ENCODE data around the gene NCKAP5.

DNA sequence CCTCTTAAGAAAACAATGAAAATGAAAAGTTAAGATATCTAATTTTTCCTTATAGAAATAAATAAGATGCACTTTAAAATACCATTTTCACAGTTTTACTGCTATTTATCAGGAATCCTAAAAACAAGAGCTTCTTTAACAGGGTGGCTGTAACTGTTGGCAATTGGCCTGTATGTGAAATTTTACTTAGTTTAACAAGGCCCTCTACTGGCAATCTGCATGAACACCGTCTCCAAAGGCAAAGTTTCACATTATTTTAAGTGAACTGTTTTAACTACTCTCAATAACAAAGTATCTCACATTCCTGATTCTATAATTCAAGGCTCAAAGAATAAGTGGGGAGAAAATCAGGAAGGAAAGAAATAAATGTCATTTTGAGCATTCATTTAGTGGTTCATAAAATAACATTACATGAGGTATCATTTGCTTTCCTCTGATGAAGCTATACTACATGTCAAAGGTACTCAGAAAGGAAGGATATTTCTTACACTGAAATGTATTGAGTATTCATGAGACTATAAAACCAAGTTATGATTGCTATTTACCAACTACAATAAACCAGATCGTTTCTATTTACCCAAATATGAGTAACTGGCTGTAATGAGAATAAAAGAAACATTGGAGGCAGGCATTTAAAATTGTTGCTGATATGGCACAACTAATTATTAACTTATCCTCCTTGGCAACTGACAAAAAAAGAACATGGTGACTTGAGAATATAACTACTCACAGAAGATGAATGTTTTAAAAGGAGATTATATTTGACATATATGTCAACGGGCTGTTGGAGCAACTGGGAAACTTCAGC lies 7.0 kb downstream of the NCKAP5 start:
- peak; percentile 23 to 72 (median 62) for TF ChIP-seq CTCF (IDR thresholded peaks at IDR 0.05)
- TF ChIP-seq POLR2A (IDR thresholded peaks at IDR 0.05) = no peak
